UCSD-AML1 (cell line): ENCODE data around the gene RAB43.
"Not testable (repeated sequence)": the region's sequence is repeated elsewhere in the genome, so short reads cannot be mapped to it uniquely, and the experiment has no call there.

Experiments used
- DNase-seq: peaks from one replicate; lab custom pipeline; 2025; ENCODE audit not compliant: unreplicated experiment; lab: John Stamatoyannopoulos, UW

Gene RAB43

GRCh38 chr3:129122412-129123011 is 908 bp upstream of the RAB43 start:
- no peak for DNase-seq

GRCh38 chr3:129121016-129121791 is 400 bp downstream of the RAB43 start:
- DNase-seq: no peak

GRCh38 chr3:129120254-129121004 is 1.2 kb downstream of the RAB43 start:
- peak; percentile 91 for DNase-seq

GRCh38 chr3:129119365-129120100 is 2.1 kb downstream of the RAB43 start:
- DNase-seq: no peak

DNA sequence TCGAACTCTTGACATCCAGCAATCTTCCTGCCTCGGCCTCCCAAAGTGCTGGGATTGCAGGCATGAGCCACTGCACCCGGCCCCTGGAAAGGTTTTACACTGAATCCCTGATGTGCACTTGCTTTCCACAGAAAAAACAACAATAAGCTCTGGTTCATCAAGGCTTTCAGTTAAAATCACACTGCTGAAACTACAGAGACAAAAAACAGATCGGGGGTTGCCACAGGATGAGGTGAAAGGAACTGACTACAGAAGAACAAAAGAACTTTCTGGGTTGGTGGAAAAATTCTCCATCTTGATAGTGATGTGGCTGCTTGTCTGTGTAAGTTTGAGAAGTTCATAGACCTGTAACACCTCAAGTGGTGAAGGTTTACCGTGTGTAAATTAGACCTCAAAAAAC is 2.9 kb downstream of the RAB43 start:
- no peak for DNase-seq

DNA sequence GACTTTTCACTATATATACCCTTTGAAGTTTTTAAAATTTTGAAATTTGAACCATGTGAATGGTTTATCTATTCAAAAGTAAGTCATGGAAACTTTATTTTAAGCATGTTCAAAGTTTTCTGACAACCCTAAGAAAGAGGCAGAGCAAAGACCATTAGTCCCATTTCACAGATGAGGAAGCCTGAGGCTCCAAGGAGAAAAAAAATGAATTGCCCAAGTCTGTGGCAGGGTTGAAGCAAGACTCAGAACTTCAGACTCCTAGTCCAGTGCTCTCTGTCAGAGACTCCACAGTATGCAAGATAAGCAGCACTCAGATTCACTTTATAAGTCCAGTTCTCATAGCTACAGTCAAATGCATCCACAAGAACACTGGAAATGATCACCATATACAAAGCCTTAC is 4.5 kb downstream of the RAB43 start:
- no peak for DNase-seq

- no peak for DNase-seq
Observed at GRCh38 chr3:129116482-129116946, 5.1 kb downstream of the RAB43 start.

GRCh38 chr3:129114455-129114854 is 7.1 kb downstream of the RAB43 start:
- DNase-seq: no peak

- no peak for DNase-seq
Observed at GRCh38 chr3:129112308-129113052, 9.1 kb downstream of the RAB43 start.

DNA sequence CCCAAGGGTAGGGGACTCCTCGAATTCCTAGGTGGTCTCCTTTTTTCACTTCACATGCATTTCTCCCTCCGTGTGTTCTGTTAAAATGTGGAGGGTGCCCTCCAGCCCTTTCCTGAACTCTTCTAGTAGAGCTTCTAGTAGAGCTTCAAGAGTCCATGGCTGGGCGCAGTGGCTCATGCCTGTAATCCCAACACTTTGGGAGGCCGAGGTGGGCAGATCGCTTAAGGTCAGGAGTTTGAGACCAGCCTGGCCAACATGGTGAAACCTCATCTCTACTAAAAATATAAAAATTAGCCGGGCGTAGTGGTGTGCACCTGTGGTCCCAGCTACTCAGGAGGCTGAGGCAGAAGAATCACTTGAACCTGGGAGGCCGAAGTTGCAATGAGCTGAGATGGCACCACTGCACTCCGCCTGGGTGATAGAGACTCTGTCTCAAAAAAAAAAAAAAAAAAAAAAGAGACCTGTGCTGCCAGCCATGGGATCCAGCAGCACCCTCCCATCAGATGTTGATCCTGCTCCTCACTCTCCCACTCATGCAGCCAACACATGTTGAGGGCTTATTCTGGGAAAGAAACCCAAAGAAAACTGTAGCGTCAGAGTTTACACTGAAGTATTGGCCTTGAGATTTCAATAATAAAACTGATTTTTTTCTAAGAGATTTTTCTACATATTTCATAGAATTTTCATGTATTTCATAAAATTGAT is 10.4 kb downstream of the RAB43 start:
- not testable (repeated sequence) for DNase-seq

DNA sequence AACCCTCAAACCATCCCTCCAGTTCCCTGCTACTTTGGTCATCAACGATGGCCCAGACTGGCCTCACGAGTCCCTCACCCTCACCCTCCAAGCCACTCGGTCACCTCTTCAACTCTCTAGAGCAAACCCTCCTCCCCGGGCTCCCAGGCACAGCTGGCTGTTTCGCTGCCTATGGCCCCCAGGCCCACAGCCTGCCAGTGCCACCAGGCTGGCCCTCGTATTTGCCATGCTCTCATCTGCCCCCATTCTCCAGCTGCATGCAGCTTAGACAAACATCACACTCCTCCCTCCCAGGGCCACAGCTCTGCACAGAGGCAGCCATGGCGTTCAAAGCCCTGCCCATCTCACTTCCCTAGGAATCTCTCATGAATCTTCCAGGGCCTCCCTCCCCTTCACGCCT is 13.8 kb downstream of the RAB43 start:
- no peak for DNase-seq

GRCh38 chr3:129106866-129107565 is 14.6 kb downstream of the RAB43 start:
- DNase-seq: no peak

GRCh38 chr3:129106320-129106719 is 15.3 kb downstream of the RAB43 start:
- no peak for DNase-seq

- DNase-seq: no peak
Observed at GRCh38 chr3:129105862-129106261, 15.7 kb downstream of the RAB43 start.

DNA sequence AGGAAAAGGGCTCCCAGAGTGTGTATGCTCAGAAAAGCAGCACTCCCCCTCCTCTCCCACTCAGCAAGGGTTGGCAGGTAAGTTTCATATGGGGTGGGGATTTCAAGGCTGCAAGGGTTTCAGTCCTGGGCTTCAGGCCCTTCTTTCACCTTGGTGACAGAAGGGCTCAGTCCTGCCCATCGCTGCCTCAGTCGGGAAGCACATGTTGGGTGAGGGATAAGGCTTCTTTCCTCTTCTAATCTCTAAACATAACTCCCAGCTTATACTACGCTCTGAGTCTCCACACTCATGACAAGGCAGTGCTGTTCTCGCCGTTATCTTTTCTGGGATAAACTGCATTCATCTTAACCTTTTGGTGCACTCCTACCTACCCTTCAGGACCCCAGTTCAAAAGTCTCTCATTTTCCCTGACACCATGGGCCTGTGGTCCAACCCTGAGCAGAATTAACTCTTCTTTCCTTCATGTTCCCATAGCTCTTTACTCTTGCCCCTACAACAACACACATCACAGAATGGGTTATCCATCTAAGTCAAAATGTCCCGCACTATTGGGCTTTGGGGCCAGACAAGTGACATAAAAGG is 17.0 kb downstream of the RAB43 start:
- no peak for DNase-seq

- no peak for DNase-seq
Observed at GRCh38 chr3:129104051-129104450, 17.6 kb downstream of the RAB43 start.

DNA sequence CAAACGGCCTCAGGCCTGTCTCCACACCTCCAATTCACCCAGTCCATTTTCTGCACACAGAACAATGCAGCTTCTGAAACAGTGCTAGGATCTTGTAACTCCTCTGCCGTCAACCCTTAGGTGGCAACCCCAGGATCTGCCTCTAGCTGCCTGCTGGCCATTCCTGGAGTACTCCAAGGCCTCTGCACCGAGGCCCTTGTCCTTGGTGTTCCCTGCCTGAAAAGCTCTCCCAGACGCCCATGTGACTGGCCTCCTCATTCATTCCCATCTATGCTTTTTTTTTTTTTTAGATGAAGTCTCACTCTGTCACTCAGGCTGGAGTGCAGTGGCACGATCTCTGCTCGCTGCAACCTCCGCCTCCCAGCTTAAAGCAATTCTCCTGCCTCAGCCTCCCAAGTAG is 18.3 kb downstream of the RAB43 start:
- no peak for DNase-seq

DNA sequence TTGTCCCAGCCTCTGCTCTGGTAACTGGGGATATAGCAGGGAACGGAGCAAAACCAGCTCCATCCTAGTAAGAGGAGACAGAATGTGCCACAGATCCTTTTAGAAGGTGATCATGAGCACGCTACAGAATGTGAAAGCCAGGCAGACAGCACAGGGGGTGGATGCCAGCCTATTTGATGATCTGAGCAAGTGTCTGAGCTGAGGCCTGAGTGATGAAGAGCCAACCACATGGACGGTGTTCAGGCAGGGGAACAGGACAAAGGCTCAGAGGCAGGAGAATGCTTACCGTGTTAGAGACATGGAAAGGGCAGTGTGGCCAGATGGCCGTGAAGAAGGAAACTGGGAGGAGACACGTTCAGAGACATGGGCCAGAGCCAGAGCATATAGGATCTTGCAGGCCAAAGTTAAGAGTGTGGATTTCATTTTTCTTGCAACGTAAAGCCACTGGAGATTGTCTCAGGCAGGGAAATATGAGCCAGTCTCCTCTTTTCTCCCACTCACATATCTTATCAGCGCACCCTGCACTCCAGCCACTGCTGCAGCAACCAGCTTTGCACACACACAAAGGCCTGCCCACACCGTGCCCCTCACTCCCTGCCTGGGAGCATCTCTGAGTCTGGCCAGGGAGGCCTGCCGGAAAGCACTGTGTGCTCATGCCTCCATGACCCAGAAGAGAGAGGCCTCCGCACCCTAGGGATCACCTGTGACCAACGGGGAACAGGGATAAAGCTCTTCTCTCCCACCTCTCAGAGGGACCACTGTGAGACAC is 20.1 kb downstream of the RAB43 start:
- no peak for DNase-seq
